ENCODE measurements around the gene CMC1.

DNA sequence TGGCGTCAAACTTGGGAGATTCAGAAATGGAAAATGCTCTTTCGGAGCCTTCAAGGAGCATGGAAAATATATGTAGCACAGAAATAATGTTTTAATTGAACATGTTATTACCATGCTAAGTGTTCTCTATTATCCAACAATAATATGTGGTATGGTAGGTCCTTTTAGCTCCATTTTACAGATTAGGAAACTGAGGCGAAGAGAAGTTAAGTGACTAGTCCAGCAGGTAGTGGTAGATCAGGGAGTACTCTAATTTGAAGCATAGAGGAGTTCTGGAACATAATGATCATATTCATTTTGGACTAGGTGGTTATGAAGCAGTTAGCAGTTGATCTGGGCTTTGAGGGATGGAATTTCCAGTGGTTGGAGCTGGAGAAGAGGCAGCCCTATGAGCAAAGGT lies 1.1 kb downstream of the CMC1 start:
- TF ChIP-seq EP300 (IDR thresholded peaks at IDR 0.05) = no peak
- TF ChIP-seq, protein P1, sequence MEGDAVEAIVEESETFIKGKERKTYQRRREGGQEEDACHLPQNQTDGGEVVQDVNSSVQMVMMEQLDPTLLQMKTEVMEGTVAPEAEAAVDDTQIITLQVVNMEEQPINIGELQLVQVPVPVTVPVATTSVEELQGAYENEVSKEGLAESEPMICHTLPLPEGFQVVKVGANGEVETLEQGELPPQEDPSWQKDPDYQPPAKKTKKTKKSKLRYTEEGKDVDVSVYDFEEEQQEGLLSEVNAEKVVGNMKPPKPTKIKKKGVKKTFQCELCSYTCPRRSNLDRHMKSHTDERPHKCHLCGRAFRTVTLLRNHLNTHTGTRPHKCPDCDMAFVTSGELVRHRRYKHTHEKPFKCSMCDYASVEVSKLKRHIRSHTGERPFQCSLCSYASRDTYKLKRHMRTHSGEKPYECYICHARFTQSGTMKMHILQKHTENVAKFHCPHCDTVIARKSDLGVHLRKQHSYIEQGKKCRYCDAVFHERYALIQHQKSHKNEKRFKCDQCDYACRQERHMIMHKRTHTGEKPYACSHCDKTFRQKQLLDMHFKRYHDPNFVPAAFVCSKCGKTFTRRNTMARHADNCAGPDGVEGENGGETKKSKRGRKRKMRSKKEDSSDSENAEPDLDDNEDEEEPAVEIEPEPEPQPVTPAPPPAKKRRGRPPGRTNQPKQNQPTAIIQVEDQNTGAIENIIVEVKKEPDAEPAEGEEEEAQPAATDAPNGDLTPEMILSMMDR (IDR thresholded peaks at IDR 0.05) = no peak
